Kidney (tissue), 14 donors: ENCODE results near the gene NID1. TPM values are rescaled to one million over a fixed set of nuclear protein-coding genes. Genes with fewer than 3 reads are reported as not detected.

Source experiments
- DNase-seq, 5 donors: peaks; one replicate each; pipeline ENCODE4 v3.0.0-alpha.2; 2013 to 2020
- FAIRE-seq: peaks from 2 replicates; lab custom pipeline; 2012; peaks lifted over from hg19 to GRCh38; lab: Jason Lieb, UNC
- H3K27ac ChIP-seq, 2 donors: one replicate each; pipeline ENCODE4 v1.7.0; 2013; ENCODE audit warnings: low read depth in 2 of 2, low read length in 2 of 2, inconsistent platforms in 1 of 2
- H3K27me3 ChIP-seq: one replicate; pipeline ENCODE4 v1.7.1; 2013; ENCODE audit warnings: low read length, inconsistent platforms; ENCODE audit not compliant: control insufficient read depth, insufficient read depth
- H3K36me3 ChIP-seq, 3 donors: one replicate each; pipeline versions ENCODE4 v1.7.0 to v1.7.1; 2013; ENCODE audit warnings: low read length in 3 of 3, control low read depth in 1 of 3, inconsistent platforms in 1 of 3; ENCODE audit not compliant: insufficient read depth in 3 of 3, control insufficient read depth in 2 of 3
- H3K4me1 ChIP-seq, 3 donors: one replicate each; pipeline versions ENCODE4 v1.7.0 to v1.7.1; 2013; ENCODE audit warnings: low read length in 3 of 3, inconsistent platforms in 1 of 3, low read depth in 1 of 3; ENCODE audit not compliant: control insufficient read depth in 2 of 3, insufficient read depth in 2 of 3
- H3K4me3 ChIP-seq, 3 donors: one replicate each; pipeline versions ENCODE4 v1.7.0 to v1.8.1; 2013; ENCODE audit warnings: low read length in 3 of 3, control low read depth in 1 of 3, inconsistent platforms in 1 of 3
- H3K9ac ChIP-seq, 3 donors: one replicate each; pipeline versions ENCODE4 v1.7.0 to v1.7.1; 2013; ENCODE audit warnings: low read length in 3 of 3, control low read depth in 1 of 3, inconsistent platforms in 1 of 3
- H3K9me3 ChIP-seq, 3 donors: one replicate each; pipeline versions ENCODE4 v1.7.0 to v1.7.1; 2013; ENCODE audit warnings: low read length in 3 of 3, control low read depth in 1 of 3, inconsistent platforms in 1 of 3; ENCODE audit not compliant: control insufficient read depth in 2 of 3, insufficient read depth in 1 of 3
- CTCF ChIP-seq: IDR thresholded peaks from 3 replicates; pipeline ENCODE4 v1.5.1; 2012; ENCODE audit warnings: mild to moderate bottlenecking, moderate library complexity, borderline replicate concordance; ENCODE audit not compliant: insufficient read depth; ENCODE audit errors: extremely low read depth
- intact Hi-C: fragments of 100-400 bp; cut with DNase I; formaldehyde crosslinking; loops from one replicate; pipeline ENCODE4 v1.11.1; 2022
- polyA plus RNA-seq: library from polyadenylated mRNA; stranded (reverse); fragments of 350-450 nt; fragmentation: Illumina TruSeq; extraction: RNeasy Lipid Tissue Mini Kit (QIAGEN cat#74804); gene quantifications from one replicate; pipeline ENCODE4 v1.2.3, GENCODE V29; 2014; ENCODE audit warnings: low read depth, low replicate concordance; ENCODE audit not compliant: insufficient read depth
- total RNA-seq: library from RNA; stranded (reverse); fragmentation: NEBNext Ultra II Directional; extraction: Animal tissue kit (Norgen Biotek cat#: 25700); gene quantifications from one replicate; pipeline ENCODE4 v1.2.1, GENCODE V29; 2021
- donor health status: control.
- donor health status: control.
- donor health status: control.
- donor health status: control.
- donor health status: control.
- donor health status: DM: yes; HTN: yes; CAD: no.
- donor health status: Normal renal cell carcinoma (clear cell type).

The NID1 gene
- total and polyA plus RNA-seq, 2 donors from 2014 or later: 7.4 to 70.1 TPM

- TF ChIP-seq CTCF: peak; percentile 79
- Histone ChIP-seq H3K27me3 (no peaks in the 10 kb centered on the region), H3K9me3 (no peaks in the 10 kb centered on the region), H3K4me3 (no peak overlapping the region), H3K4me1 (no peaks in the 10 kb centered on the region), H3K9ac (no peak overlapping the region), H3K36me3 (no peaks in the 10 kb centered on the region), H3K27ac (no peak overlapping the region)
- peak in 4 of 5 donors; percentile 62 to 79 (median 70) for DNase-seq
- peak; percentile 86 for FAIRE-seq
- intact Hi-C loops: no loop called here
Observed at GRCh38 chr1:236103646-236104218, 38.8 kb upstream of the NID1 start.

- DNase-seq (no peak), FAIRE-seq (no peak)
- TF ChIP-seq CTCF: no peak
- Histone ChIP-seq H3K9me3 (no peaks in the 10 kb centered on the region), H3K4me3 (no peak overlapping the region), H3K36me3 (no peaks in the 10 kb centered on the region), H3K4me1 (no peaks in the 10 kb centered on the region), H3K9ac (no peak overlapping the region), H3K27ac (no peak overlapping the region), H3K27me3 (no peaks in the 10 kb centered on the region)
- intact Hi-C loops: no loop called here
Observed at GRCh38 chr1:236103059-236103458, 38.2 kb upstream of the NID1 start.

- FAIRE-seq: no peak
- TF ChIP-seq CTCF: no peak
- Histone ChIP-seq H3K9me3 (no peaks in the 10 kb centered on the region), H3K4me3 (no peak overlapping the region), H3K27me3 (no peaks in the 10 kb centered on the region), H3K9ac (no peak overlapping the region), H3K27ac (no peak overlapping the region), H3K4me1 (no peaks in the 10 kb centered on the region), H3K36me3 (no peaks in the 10 kb centered on the region)
- intact Hi-C loops: no loop called here
- DNase-seq: no peak
Observed at GRCh38 chr1:236102611-236103010, 37.7 kb upstream of the NID1 start.
